HCEC 1CT (cell line): ENCODE results near the gene DCLK1.
"Not testable (repeated sequence)": the region's sequence is repeated elsewhere in the genome, so short reads cannot be mapped to it uniquely, and the experiment has no call there.

Experiments used
- DNase-seq: peaks from one replicate; pipeline ENCODE4 v3.0.0-alpha.2; 2017

DCLK1 gene

DNA sequence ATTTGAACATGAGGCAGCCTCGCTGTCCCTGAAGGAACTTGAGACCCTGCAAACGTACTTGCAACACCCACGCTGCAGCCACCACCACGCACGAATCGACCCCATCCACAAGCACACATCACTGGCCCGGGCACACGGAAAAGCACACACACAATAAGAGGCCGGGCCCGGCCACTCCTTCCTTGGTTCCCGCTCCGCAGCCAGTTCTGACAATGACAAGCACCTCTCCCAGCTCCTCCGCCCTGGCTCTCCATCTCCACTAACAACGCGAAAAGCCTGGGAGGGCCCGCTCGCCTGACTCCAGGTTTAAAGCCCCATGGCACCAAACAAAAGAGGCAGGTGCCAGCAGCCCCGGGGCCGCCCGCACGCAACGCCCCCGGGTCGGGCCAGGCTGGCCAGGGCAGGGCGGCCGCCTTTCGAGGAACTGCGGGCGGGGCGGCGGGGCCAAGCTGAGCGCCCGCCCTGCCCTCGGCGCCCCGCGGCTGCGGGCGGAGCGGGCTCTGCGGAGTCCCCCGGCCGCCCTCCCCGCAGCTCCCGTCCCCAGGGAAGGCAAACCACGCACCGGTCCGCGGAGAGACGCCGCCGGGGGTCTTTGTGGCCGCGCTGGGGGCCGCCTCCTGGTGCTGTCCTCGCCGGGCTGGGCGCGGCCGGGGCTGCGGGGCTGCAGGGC lies 495 bp downstream of the DCLK1 start:
- no peak for DNase-seq

DNA sequence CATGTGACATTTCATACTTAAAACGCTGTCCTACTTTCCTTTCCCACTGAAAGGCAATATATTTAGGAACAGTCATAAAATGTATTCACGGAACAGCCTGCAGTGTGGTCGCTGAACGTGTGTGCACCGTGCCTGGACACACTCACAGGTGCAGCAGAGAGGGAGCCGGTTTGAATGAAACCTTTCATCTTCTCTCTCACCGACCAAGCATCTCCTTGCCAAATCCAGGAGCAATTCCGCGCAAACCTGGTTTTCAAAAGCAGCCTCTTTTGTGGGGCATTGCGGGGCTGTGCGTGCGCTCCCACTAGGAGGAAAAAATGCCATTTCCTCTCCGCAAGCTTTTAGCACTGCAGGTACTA lies 1.0 kb downstream of the DCLK1 start:
- DNase-seq = no peak

DNA sequence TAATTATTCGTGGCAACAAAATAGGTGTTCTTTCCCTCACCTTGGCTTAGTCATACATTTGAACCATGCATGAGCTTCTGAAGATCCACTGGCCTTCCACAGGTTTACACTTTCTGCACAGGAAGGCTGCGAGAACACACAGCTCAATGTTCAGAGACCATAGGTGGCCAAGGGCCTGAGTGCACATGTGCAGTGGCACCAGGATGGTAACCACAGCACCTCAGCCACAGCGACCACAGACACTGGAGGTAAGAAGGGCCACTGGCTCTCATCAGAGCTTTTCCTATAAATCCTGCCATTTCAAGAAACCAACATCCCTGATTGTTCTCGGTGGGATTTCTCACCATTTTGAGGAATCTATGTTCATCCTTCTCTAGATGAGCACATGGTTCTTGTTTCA lies 1.6 kb downstream of the DCLK1 start:
- DNase-seq = no peak

DNA sequence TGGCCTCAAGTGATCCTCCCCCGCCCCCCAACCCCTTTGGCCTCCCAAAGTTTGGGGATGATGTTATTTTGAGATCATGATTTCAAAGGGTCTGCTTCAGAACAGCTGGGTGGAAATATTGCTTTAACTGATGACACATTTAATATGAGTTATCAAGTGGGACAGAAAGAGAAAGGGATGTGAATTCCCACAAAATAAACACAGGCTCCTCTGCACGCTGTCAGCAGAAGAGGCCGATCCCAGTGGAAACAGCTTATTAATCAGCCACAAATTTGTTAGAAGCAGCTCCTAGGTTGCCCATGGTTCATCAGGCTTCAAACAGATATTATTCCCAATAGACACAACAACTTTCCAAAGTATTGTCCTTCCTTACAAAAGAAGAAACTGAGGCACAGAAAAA lies 4.7 kb downstream of the DCLK1 start:
- DNase-seq = no peak

DNA sequence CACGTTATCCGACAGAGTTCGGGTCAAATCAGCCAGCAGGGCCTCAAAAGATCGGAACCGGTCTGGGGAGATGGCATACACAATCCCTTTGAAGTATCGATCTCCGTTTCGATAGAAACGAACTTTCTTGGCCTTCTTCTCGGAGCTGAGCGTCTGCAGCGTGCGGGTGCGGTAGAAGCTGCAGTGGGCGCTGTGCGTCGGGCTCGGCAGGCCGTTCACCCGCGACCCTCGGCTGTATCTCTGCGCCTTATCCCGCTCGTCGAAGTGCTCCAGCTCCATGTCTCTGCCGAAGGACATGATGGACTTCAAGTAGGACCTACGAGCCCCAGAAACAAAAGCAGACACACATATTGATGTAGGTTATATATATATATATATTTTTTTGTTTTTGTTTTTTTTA lies 5.3 kb downstream of the DCLK1 start:
- DNase-seq = no peak

DNA sequence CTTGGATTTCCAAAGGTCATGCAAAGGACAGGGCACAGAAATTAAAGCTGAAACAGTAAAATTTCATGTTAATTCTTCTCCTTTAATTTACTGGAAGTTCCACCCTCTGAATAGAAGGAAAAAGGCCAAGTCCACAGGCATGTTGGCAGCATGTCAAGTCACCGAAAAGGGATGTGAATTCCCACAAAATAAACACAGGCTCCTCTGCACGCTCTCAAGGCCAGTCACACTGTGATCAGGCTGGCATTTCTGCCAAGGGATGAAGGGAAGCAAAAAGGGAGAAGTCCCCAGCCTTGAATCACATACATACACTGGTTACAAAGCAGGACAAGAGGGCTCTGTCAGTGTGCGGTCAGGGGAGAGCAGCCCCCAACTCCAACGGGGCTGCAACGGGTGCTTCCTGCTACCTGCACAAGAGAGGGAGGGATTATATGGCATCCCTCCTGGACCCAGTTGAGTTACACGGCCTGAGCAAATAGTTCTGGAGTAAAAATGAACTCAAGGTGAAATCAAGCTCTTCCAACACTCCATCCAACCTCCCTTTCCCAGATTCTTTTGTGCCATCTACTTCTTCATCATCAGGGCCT lies 6.9 kb downstream of the DCLK1 start:
- no peak for DNase-seq

DNA sequence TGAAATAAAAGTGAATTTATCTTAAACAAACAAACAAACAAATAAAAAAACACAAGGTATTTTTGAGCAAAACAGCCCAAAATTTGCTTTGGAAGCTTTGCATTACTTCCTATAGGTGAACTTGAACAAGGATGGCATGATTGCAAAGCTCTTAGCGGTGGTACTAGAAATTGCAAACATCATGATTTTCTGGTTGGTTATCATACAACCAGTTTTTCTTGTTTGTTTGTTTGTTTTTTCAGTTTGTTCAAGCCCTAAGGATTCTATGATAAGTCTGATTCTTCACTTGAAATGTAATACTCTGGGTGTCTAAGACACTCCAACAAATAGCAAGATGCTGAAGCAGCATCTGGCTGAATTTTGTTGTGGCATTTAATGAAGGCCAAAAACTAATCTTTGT lies 15.9 kb downstream of the DCLK1 start:
- DNase-seq = no peak

DNA sequence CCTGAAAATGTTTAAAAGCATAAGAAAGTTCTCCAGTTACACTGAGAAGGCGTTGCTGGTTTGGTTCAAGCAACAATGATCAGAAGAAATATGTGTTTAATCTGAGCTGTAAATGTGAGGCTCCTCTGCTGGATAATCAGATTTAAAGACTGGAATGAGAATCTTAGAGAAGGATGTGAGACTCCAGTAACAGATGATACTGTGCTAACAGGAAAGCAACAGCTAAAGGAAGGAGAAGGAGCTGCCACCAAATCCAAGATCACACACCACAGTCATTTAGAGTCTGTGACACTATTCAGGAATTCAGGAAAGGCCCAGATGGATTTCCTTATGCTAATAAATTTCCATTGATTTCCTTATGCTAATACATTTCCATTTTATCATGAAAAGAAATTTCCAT lies 16.9 kb downstream of the DCLK1 start:
- DNase-seq = no peak

DNA sequence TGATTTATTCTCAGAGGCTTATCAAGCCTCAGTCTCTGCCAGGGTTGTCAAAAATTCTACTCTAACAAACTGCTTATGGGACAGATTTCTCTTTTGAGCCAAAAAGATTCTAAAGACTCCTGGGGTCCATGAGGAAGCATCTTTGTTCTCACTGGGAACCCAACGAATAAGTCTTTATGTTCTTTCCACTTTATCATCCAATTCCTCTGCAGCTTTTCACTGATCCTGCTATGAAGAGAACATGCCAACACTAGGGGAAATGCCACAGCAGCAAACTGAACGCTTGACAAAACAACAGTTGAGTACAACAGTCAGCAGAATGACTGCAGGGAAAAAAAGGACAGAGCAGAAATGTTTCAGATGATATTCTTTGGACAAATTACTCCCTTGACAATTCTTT lies 22.2 kb downstream of the DCLK1 start:
- no peak for DNase-seq

DNA sequence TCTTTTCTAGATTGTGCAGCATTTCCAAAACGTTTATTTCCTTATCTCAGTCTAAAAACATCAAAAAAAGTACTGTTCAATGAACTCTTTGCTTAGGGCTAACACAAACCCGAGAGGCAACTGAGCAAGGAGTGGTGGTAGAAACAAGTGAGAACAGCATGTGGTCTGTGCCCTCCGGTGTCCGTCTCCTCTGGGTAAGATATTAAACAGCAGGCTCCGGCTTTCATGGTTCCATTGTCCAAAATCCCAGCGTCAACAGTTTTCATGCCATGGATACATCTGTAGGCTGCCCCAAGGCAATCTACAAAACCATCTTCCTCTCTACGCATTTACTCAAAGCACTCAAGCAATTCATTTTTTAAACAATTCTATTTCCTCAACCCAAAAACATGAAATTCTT lies 22.8 kb downstream of the DCLK1 start:
- DNase-seq = no peak

DNA sequence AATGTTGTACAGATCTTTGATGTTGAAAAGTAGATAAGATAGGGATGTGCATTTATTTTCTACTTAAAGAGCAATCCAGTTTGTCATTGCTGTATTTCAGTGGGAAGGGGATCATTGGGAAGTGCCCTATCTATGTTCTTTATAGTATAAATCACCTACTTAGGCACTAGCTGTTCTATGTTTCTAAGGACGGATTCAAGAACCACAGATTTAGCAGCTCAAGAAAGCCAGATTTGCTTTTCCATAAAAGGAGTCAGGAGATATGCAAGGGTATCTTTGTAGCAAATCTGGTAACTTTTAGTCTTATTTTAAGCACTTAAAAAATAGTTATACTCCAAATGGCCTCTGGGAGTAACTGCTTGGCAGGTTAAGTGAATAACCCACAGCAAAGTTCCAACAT lies 23.7 kb downstream of the DCLK1 start:
- no peak for DNase-seq

DNA sequence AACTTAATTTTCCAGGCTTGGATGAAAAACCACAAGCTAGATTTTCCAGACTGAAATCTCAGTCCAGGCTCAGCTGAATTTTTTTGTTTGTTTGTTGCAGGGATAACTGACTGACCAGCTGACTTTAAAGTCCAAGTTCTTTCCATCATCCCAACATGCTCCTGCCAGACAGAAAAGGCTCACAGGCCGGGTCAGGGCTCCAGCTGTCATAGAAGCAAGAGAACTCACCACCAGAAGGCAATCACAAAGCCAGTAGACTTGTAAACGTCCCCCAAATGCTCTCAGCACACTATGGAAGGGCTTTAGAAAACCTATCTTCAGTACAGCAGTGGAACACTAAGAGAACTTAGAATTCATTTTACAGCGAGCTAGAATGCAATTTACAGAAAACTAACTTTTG lies 25.5 kb downstream of the DCLK1 start:
- DNase-seq = no peak

DNA sequence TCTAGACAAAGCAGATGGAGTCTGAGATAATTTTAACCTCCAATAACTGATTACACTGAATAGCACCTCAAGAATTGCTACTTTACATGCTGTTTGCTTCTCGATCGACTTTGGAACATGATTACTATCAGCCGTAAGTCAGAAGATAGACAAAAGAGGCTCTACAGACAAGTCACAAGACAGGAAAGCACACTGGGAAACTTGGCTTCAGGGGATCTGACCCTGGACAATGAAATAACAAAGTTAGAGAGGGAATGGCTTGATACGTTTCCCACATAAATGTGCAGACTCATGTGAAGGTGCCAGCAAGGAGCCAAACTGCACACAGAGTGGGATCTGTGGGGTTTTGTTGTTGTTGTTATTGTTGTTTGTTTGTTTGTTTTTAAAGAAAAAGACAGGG lies 28.5 kb downstream of the DCLK1 start:
- no peak for DNase-seq

DNA sequence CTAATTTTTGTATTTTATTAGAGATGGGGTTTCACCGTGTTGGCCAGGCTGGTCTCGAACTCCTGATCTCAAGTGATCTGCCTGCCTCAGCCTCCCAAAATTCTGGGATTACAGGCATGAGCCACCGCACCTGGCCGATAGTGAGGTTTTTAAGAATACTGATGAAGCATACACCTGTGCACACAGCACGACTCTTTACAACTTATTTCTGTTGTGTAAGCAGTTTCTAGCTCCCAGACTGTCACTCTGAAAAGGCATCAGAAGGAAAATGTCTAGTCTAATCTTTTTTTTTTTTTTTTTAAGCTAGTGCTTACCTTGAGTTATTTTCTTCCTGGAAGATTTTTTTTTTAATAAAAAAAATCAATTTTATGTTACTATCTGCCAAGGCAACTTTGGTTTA lies 29.3 kb downstream of the DCLK1 start:
- not testable (repeated sequence) for DNase-seq

DNA sequence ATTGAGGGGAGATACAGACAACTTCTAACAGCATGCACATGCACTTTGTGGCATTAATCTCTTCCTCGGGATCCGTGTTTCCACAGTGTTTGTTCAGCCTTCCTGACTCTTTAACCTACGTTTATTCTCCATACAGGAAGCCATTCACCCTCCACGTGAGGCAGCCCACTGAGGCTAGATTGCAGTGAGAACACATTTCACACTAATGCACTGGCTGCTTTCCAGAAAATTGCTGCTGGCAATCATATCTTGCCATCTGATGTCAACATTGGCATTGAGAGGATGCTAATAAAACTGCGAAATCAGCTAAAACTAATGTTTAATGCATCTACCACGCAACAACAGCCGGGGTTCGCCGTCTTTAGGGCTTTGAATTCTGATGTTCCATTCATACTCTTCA lies 30.0 kb downstream of the DCLK1 start:
- no peak for DNase-seq

DNA sequence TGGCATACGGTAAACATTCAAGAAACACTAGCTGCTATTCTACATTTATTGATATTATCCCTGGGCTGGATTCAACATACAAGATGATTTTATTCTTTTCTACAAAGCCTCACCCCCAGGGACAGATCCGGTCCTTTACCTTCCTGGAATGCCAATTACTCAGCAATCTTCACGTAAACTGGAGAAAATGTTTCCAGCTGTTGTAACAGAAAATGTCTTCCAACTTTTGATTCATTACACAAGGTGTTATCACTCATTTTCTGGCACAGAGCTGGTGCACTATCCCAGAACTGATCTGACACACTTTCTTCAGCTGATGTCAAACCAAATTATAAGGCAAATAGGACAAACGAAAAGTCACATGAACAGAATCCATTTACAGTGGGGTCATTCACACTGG lies 33.1 kb downstream of the DCLK1 start:
- no peak for DNase-seq

DNA sequence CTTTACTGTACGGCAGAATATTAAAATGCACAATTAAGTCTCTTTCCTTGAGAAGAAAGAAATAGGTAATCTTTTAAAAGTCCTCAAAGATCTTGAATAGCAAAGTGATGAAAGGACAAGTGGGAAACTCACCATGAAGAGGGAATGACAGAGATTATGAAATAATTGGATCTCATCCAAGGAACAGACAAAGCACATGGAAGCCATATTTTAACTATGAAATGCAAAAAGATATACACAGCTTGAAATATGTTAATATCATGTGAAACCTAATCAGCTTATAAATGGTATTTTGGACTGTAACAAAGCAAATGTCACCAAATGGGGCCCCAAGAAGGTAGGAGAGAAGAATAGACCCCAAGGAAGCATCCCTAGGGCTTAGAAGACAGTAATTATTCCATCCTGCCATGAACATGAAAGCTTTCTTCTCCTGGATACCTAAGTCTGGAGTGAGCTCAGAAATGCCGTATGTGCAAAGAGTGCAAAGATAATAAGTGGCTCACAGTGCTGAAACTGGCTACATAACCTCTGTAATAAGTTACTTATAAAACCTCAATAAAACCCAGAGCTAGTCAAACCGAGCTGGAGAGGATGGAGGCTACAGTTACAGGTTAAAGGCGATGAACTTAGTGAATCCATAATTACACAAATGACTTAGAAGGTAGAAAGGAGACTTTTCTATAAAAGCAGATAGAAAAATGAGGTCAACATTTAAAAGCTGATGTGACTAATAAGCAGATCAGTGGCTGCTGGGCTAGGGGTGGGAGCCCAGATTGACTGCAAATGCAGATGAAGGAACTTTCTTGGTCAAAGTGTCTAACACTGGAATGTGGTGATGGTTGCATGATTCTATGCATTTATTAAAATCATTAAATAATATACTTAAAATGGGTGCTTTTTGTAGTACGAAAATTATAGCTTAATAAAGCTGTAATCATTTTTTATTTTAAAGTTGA lies 34.4 kb downstream of the DCLK1 start:
- no peak for DNase-seq

DNA sequence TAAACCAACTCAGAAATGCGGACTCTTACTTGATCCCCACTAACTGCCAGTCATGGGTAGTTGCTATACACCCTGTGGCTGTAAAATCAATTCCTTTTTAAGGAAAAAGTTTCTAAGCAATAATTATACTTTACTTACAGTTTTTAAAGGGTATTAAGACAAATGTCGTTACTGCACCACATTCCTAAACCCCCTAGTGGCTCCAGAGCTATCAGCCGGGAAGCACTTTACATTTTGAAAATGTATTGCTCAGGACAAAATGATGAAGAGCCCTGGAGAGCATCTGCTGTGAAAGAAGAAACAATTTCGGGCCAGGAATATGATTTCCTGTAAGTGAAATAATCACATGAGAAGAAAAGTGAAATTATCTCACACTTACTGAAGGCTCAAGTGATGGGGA lies 36.7 kb downstream of the DCLK1 start:
- no peak for DNase-seq

DNA sequence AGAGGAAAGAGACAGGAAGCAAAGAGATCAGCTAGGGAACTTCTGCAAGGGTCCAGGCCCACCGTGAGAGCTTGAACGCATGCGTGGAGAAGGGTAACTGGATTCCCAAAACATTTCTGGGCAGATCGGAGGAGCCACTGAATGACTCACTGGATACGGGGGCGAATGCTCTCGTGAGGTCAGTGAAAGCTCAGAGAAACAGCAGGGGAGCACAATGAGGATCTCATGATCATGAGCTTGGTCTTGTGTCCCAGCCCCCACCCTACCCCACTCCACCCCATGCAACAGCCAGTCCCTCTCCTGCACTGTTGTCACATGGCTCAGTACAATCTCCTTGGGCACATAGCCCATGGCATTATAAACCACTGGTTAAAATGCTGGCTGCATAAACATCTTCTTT lies 40.6 kb downstream of the DCLK1 start:
- DNase-seq = no peak

DNA sequence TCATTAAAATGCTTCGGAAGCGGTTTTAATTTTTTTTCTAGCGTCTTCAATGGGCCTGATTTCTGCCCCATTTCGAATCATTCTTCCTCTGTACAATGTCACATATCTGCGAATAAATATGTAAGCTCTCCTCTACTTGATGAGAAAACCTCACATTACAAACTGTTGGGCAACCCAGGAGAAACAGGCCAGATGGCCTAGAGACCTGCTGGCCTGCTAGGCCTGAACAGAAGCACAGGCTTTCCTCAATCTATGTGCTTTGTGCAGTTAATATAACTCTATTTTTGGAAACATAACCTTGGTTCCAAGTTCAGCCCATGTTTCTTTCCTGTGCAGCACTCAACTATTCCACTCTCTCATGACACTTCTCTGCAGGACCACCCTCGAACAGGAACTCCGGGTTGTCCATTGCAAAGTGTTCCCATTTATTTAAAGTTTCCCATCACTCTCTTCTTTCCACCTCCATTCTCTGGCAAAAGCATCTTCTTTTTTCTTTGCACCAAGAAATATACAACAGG lies 42.0 kb downstream of the DCLK1 start:
- no peak for DNase-seq

DNA sequence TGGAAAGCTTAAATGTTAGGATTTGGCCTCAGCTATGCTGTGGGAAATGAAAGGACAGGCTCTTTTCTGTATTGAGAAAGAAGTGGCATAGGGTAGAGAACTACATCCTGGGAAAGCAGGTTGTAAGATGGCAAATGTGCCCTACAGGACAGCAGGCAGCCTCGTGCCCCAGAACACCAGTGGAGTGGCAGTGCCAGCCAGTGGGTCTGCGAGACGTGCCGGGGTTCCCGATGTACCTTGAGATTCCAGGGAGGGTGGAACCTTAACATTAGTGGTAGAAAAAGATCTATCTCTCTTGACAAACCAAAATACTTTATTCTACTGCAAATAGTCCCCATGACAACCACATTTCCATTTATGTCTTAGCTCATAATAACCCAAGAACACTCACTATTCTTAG lies 42.7 kb downstream of the DCLK1 start:
- no peak for DNase-seq

DNA sequence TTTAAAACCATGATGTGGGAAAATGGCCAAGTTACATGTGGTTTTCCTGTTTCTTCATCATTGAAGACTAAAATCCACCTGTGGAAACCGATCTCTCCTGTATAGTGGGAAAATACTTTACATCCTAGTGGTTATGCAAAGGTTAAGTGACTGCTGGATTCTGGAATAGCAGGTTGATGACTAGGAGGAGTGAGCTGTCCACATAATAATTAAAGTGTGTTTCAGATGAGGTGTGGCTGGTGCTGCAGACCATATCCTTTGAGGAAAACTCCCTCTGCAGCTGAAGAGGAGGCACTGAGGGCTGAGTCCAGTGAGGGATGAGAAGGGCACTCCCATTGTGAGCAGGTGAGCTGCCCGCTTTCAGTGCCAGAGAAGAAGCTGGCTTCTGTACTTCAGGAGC lies 43.2 kb downstream of the DCLK1 start:
- no peak for DNase-seq

DNA sequence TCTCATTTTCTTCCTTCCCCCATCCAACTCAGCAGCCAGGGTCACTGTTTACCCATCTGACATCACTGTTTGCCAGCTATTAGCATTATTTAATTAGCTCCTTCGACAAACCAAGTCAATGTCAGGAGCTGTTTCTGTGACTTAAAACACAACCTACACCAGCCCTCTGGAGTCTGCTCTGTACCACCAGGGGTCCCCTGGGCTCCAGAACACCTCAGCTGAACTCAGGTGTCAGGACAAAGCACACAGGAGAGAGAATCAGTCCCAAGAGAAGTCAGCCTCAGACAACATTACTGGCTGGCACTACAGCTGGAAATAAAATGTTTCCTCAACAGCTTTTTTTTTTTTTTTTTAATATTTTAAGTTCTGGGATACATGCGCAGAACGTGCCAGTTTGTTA lies 45.1 kb downstream of the DCLK1 start:
- no peak for DNase-seq

DNA sequence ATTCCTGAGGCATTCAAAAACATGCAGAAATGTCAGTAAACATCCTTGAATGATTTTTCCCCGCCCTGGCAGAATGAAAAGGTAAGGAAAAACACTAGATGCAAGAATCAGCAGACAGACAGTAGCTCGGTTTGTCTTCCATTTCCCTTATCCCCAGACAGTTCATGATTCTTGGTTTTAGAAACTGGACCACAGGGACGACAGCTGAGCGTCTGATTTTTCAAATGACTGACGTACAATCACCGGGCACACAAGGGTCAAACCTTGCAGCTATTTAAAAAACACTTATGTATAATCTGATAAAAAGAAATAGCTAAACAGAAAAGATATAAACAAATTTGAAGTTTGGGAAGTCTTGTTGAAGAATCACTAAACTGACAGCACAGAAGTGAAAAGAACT lies 47.1 kb downstream of the DCLK1 start:
- no peak for DNase-seq
